GM10847 (cell line): ENCODE data around the gene AGPAT4.

Source experiments
- POLR2A ChIP-seq: IDR thresholded peaks from 2 replicates; pipeline ENCODE4 v1.6.1; 2011; ENCODE audit not compliant: insufficient read length; ENCODE audit errors: extremely low read depth

AGPAT4 gene

DNA sequence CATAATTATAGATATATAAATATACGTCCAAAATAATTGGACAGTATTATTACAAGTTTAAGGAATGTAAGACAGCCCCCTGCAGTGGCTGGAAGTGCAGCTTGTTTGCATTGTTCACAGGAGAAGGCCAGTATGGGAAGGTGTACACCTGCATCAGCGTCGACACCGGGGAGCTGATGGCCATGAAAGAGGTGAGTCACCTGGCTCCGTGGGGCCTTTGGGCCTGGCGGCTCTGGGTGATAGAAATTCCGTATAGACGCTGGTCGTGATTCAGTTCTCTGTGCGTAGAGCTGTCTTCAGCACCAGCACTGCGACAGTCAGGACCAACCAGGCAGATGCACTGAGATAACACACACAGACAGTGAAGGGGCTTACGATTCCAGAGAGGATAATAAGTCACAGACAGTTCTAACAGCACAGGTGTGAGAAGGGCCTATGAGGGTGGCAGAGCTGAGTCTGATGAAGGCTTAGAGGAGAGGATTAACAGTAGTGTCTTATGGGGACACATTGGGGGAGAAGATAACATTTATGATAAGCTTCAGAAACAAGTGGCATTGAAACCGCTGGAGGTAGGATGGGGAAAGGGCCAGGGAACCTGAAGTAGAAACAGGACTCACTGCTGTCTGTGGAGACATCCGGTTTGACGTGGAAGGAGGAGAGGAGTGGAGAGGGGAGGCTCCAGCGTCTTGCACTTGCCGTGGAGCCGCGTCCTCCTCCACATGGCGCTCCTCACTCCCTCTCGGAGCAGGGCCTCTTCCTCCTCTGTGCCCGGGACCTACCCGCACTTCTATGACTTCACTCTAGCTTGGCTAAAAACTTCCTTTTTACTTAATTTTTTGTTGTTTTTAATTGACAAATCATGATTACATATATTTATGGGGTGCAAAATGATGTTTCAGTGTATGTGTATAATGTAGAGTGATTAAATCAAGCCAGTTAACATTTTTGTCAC is 165.8 kb downstream of the AGPAT4 start:
- TF ChIP-seq POLR2A = no peak

DNA sequence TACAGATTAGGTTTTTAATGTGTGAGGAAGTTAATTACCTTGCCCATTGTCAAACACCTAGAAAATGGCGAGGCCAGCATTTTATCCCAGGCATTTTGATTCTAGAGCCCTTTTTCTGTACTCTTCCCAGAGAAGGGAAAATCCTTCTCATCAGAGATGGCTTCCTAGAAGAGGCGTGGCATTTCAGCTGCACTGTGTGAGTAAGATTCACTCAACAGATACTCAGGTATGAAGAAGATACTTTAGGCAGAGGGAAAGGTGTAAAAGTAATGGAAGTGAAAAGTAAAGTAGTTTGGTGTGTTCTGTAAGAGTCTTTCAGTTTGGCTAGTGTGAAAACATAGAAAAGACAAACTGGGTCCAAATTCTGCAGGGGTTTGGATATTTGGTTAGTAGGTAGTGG is 168.5 kb downstream of the AGPAT4 start:
- TF ChIP-seq POLR2A = no peak

DNA sequence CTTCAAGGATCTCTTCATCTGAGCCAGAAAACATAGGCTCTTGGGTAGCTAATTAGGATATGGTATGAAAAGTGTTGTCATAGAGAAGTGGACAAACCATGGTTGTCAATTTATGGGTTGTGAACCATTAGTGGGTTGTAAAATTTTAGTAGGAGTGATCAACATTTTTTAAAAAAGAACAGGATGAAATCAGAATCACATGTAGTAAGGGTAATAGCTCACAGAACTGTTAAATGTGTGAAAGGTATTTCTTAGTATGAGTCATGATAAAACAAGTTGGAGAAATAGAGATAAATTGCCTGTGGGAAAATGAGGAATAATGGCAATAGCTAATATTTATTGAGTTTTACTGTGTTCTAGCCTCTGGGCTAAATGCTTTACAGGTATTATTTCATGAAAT is 168.9 kb downstream of the AGPAT4 start:
- no peak for TF ChIP-seq POLR2A

DNA sequence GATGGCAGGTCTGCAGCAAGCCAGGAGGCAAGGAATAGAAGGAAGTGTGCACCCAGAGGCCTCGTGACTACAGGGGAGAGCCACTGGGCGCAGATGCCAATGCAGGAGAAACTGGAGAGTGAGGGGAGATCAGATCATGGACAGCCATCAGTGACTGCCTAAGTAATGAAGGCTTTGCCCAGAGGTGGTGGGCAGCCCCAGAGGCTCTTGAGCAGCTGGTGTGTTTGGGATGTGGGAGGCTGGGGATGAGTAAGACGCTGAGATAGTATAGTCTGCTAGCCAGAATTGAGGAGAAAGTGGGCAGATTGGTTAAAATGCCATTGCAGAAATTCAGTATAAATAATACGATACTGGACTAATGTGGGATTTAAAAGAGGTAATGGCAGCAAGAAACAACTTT is 170.4 kb downstream of the AGPAT4 start:
- TF ChIP-seq POLR2A = no peak

DNA sequence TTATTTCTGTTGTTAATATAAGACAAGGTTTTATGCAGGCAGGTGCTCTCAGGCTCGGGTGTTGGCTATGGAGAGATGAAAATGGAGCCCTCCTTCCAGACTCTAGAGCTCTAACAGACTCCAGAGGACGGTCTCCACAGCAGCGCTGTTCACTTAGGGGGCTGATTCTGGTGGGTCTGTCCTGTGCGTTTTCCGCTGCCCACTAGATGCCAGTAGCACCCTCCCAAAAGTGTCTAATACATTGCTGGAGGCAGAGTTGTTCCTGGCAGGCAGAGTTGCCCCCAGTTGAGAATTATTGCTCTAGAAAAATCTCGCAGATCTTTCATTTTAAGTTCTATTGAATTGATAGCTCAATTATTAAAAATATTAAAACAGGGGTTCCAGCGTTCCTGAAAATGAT is 172.3 kb downstream of the AGPAT4 start:
- no peak for TF ChIP-seq POLR2A

DNA sequence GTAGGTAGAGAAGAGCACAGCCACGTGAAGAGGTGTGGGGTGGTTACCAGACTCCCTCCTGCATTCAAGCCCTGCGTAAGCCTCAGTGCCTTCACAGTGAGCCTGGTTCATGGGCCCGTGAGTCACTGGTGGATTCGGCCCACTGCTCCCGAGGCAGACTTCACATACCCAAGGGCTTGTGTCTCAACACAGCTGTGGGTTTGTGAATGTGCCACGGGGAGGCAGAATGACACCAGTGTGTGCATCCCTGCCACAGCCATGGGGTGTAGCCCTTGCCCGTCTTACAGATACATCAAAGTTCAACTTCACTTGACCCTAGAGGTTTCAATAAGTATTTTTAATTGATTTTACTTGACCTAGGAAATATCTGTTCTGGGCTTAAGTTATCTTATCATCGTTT is 173.8 kb downstream of the AGPAT4 start:
- no peak for TF ChIP-seq POLR2A

DNA sequence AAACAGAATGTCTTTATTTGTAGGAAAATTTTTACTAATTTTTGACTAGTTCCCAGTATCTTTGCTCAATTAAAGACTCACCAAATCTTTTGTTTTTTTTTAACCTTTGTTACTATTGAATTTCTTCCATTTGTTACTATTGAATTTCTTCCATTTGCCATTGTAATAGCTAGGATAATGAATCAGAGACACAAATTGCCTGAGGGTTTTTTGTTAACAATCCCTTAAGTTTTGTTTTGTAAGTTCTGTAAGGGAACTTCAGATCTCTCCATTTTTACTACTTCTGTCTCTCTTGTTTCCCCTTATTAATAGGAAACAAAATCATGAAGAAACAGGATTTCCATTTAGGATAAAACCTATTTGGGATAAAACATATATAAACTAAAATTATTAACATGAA is 177.9 kb downstream of the AGPAT4 start:
- no peak for TF ChIP-seq POLR2A

DNA sequence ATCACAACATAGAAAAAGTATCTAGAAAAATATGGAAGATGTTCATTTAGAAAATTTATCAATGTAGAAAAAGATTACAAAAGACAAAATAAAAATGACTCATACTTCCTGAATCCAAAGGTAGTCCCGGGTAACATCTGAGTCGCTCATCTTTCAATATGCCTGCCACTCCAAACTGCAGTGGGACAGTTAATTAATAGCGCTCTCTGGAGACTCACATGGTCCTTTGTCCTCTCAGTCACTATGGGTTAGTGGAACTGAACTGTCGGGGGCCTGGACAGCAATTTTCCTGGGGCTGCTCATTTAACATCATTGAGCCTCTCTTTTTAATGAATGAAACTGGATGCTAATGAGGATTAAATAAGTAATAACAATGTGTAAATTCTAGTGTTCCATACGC is 178.9 kb downstream of the AGPAT4 start:
- TF ChIP-seq POLR2A = no peak

DNA sequence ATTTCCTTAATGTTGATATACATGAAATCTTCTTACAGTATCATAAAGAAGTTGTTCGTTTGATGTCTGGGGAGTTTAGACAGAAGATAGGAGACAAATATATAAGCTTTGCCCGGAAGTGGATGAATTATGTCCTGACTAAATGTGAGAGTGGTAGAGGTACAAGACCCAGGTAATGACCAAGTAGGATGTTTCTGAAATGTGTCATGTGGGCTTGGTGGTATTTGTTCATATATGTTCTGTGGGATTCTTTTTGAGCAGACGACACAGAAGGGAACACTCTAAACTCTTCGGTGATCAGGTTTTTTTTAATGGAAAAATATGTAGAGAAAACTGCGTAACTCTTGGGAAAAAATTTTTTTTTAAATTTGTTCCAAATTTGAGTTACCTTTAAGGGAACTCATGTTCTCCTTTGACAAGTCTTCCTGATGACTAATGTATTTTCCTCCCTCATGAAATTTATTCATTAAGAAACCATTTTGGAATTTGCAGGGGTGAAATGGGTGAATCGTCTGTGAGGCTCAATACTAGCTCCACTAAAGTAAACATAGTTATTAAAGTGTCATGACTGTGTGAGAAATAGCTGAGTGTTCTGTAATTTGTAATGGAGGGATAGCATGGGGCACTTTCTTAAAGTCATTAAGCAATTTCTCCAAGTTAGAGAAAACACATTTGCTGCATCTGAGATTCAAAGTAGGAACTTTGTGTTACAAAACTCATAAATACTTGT is 181.7 kb downstream of the AGPAT4 start:
- no peak for TF ChIP-seq POLR2A

DNA sequence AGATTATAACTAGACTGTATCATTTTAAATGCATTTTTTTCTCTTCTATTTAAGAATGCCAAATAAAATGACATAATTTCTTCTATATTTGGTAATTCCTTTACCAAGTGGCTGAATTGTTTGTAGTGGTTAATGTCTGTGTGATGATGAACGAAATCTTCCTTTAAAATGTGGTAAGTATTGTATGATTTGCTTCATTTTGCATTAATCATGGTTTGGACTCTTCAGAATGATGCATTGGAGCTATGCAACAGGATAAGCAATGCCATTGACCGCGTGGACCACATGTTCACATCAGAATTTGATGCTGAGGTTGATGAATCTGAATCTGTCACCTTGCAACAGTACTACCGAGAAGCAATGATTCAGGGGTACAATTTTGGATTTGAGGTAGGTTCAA is 182.7 kb downstream of the AGPAT4 start:
- no peak for TF ChIP-seq POLR2A

DNA sequence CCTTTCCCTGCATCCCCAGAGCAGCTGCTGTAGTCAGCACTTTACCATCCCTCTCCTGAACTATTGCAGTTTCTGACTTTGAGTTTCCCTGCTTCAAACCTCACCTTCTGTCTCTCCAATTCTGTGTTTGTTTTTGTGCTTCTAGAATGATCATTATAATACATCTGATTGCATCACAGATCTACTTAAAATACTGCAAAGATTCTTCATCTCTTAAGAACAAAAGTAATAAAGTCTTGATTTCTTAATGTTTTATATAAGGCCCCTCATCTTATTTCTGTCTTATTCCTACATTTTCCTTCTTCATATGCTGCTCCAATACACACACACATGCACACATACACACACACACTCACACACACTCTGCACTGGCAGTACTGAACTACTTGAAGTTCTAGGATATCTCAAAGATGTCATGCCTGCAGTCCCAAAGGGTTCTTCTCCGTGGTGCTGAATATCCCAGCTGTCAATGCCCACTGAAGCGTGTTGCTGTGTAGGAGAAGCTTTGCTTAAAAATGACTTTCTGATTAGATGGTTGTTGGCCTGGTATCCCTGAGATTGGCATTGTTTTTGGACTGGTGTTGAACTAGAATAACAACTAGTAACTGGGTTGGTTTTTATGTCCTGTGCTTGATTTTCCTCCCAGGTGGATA is 185.1 kb downstream of the AGPAT4 start:
- TF ChIP-seq POLR2A = no peak

DNA sequence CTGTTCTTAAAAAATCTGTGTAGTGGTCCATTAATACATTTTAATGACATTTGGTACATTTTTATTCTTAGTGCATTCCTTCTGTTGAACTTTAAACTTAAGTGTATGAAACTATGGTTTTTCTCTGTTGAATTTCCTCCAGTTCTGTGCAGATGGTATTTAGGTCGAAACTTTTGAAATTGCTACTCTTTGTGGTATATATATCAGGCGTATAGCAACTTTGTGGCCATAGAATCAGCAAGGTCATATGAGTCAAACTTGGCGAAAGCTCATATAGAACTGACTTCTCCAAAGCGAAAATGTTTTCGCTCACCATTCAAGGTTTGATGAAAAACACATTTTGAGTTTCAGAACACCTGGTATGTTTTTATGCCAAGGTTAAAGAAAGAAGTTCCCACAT is 188.6 kb downstream of the AGPAT4 start:
- no peak for TF ChIP-seq POLR2A

DNA sequence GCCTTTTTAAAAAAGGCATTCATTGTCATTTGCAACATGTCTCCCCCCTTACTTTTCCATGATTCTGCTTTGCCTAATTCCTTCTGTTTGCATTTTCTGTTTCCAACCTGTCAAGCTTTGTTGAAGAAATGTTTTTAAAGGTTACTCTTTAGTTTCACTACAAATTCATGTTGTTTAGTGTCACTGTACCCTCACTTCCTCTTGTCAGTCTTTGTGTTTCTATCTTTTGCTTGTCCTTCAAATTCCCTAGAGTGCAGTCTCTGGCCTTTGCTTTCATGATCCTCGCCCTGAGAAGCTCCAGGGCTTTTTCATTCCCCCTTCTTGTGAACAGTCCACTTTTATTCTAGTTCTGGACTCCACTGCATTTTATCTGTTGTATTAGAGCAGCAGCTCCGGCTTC is 191.6 kb downstream of the AGPAT4 start:
- no peak for TF ChIP-seq POLR2A

DNA sequence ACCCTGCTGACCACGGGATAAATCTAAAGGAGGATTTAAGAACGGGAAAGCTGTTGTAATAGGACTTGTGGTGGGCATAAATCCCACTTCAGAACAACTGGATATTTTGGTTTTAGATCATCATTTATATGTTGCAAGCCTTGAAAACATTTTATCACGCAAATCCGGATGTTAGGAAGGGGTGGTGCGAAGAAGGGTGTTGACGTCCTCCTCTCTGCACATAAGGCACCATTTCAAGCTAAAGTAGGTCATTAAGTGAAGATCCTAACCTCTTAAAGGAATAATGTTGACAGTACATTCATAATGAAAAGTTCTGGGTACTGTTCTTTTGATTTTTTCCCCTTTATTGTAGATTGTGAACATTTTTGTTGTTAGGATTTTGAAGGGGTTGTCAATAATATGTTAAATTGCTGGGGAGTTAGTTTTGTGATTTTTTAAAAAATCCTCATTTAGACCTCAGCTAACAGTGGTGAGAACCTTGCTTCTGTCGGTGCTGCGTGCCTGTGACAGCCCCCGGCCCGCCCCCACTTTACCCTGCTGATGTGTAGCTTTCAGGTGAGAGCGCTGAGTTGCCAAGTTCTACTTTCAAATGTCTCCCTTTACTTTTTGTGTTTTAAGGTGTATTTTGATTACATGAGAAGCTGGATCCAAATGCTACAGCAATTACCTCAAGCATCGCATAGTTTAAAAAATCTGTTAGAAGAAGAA is 193.4 kb downstream of the AGPAT4 start:
- no peak for TF ChIP-seq POLR2A
